CD14-positive monocyte (primary cell): ENCODE measurements around the gene KAT2B. TPM values are rescaled to one million over a fixed set of nuclear protein-coding genes. Genes with fewer than 3 reads are reported as not detected.
A peak's percentile ranks its signal among the peaks of the same experiment; 100 is the strongest.

Source experiments
- DNase-seq, 3 donors: peaks; one replicate each; pipeline ENCODE4 v3.0.0-alpha.2; 2011 to 2022
- H2AFZ ChIP-seq: 2 replicates; pipeline ENCODE4 v1.6.0; 2012; ENCODE audit warnings: mild to moderate bottlenecking, low read depth, low read length, inconsistent platforms; ENCODE audit not compliant: insufficient read depth, poor library complexity, severe bottlenecking
- H3K27ac ChIP-seq, 2 donors: 1 replicate in 1 of 2; 2 replicates in 1 of 2; pipeline ENCODE4 v1.5.1; 2012 to 2013; ENCODE audit warnings: low read length in 2 of 2, control low read depth in 1 of 2, inconsistent platforms in 1 of 2, low read depth in 1 of 2, mild to moderate bottlenecking in 1 of 2
- H3K27me3 ChIP-seq, 2 donors: one replicate each; pipeline versions ENCODE4 v1.6.0 to v1.6.1; 2011 to 2013; ENCODE audit warnings: low read length in 2 of 2; ENCODE audit not compliant: control insufficient read depth in 2 of 2, insufficient read depth in 2 of 2
- H3K36me3 ChIP-seq, 2 donors: replicated peaks in 1 of 2; 1 replicate in 1 of 2; 2 replicates in 1 of 2; pipeline versions ENCODE4 v1.5.1 to v1.6.1; 2012 to 2013; ENCODE audit warnings: low read length in 2 of 2, control low read depth in 1 of 2, inconsistent platforms in 1 of 2, mild to moderate bottlenecking in 1 of 2; ENCODE audit not compliant: insufficient read depth in 2 of 2, control insufficient read depth in 1 of 2
- H3K4me1 ChIP-seq, 2 donors: 1 replicate in 1 of 2; 2 replicates in 1 of 2; pipeline versions ENCODE4 v1.5.1 to v1.6.1; 2012 to 2013; ENCODE audit warnings: low read length in 2 of 2, control low read depth in 1 of 2, inconsistent platforms in 1 of 2, mild to moderate bottlenecking in 1 of 2, moderate library complexity in 1 of 2; ENCODE audit not compliant: insufficient read depth in 2 of 2, control insufficient read depth in 1 of 2
- H3K4me2 ChIP-seq: replicated peaks from 2 replicates; pipeline ENCODE3; 2012; ENCODE audit warnings: low read length, moderate library complexity, mild to moderate bottlenecking; ENCODE audit not compliant: poor library complexity, severe bottlenecking; ENCODE audit errors: extremely low read depth
- H3K4me3 ChIP-seq, 3 experiments: fragments of 200-600 bp in 1 of 3; sonication (generic) in 1 of 3; replicated peaks in 1 of 3; 1 replicate in 2 of 3; 2 replicates in 1 of 3; pipeline ENCODE4 v1.5.1; 2011 to 2013; ENCODE audit warnings: low read length in 3 of 3, mild to moderate bottlenecking in 3 of 3, control low read depth in 2 of 3, low read depth in 2 of 3, inconsistent platforms in 1 of 3, moderate library complexity in 1 of 3
- H3K79me2 ChIP-seq: 2 replicates; pipeline ENCODE4 v1.6.0; 2012; ENCODE audit warnings: mild to moderate bottlenecking, control low read depth, inconsistent platforms, low read length, moderate library complexity; ENCODE audit not compliant: insufficient read depth
- H3K9ac ChIP-seq: 2 replicates; pipeline ENCODE4 v1.6.0; 2017; ENCODE audit warnings: low read length, mild to moderate bottlenecking; ENCODE audit not compliant: insufficient read depth, poor library complexity, severe bottlenecking
- H3K9me3 ChIP-seq, 2 donors: replicated peaks in 1 of 2; 1 replicate in 1 of 2; 2 replicates in 1 of 2; pipeline versions ENCODE4 v1.5.1 to v1.6.1; 2012 to 2013; ENCODE audit warnings: low read length in 2 of 2, control low read depth in 1 of 2; ENCODE audit not compliant: control insufficient read depth in 1 of 2, insufficient read depth in 1 of 2
- H4K20me1 ChIP-seq: 2 replicates; pipeline ENCODE4 v1.6.0; 2012; ENCODE audit warnings: mild to moderate bottlenecking, low read length, control low read depth, moderate library complexity; ENCODE audit not compliant: insufficient read depth
- H3K27ac Mint-ChIP-seq, 7 donors: one replicate each; pipeline ENCODE4 v1.8.0; 2020; ENCODE audit warnings: mild to moderate bottlenecking in 7 of 7, mixed read lengths in 7 of 7, moderate library complexity in 6 of 7, inconsistent platforms in 2 of 7
- H3K27me3 Mint-ChIP-seq, 3 donors: one replicate each; pipeline ENCODE4 v1.8.0; 2021 to 2022; ENCODE audit warnings: low read depth in 3 of 3, mild to moderate bottlenecking in 3 of 3, mixed read lengths in 3 of 3, moderate library complexity in 3 of 3, inconsistent platforms in 1 of 3
- H3K36me3 Mint-ChIP-seq, 2 donors: one replicate each; pipeline ENCODE4 v1.8.0; 2020; ENCODE audit warnings: mixed read lengths in 2 of 2, inconsistent platforms in 1 of 2, mild to moderate bottlenecking in 1 of 2
- H3K4me1 Mint-ChIP-seq: one replicate; pipeline ENCODE4 v1.8.0; 2020; ENCODE audit warnings: mild to moderate bottlenecking, mixed read lengths
- H3K4me3 Mint-ChIP-seq, 2 donors: one replicate each; pipeline ENCODE4 v1.8.0; 2020; ENCODE audit warnings: mild to moderate bottlenecking in 2 of 2, mixed read lengths in 2 of 2, moderate library complexity in 1 of 2
- H3K9me3 Mint-ChIP-seq, 7 donors: one replicate each; pipeline ENCODE4 v1.8.0; 2020 to 2022; ENCODE audit warnings: mixed read lengths in 7 of 7, mild to moderate bottlenecking in 6 of 7, moderate library complexity in 6 of 7, inconsistent platforms in 2 of 7
- CTCF ChIP-seq: fragments of 200-600 bp; IDR thresholded peaks from one replicate; pipeline ENCODE4 v1.8.0; 2022; ENCODE audit warnings: antibody characterized with exemption, mild to moderate bottlenecking
- WGBS: methylation state at CpG from one replicate; pipeline ENCODE4 v1.1.5; 2013; ENCODE audit warnings: missing lambda C conversion rate; ENCODE audit not compliant: insufficient coverage; 5-methylcytosine and 5-hydroxymethylcytosine counted together
- intact Hi-C, 2 donors: fragments of 100-400 bp; cut with micrococcal nuclease; formaldehyde crosslinking; loops; one replicate each; pipeline versions ENCODE4 v1.15.0 to v1.15.1; 2023
- polyA plus RNA-seq, 3 donors: library from polyadenylated mRNA; depleted of rRNA in 1 of 3; unstranded in 2 of 3; stranded (reverse) in 1 of 3; fragments of 300-500 nt in 2 of 3; fragments of >200 nt in 1 of 3; fragmentation: Illumina TruSeq in 2 of 3; gene quantifications; 1 replicate in 2 of 3; 2 replicates in 1 of 3; pipeline ENCODE4 v1.2.3, GENCODE V29; 2012 to 2021

The KAT2B gene
- polyA plus RNA-seq, 3 donors = 2.7 to 14.6 (median 3.5) TPM

- peaks cover 42% of the 10 kb centered on the region for H3K4me1 Mint-ChIP-seq
- Histone ChIP-seq H2AFZ (peak overlapping the region; percentile 93), H3K9ac (peak overlapping the region; percentile 77), H3K4me2 (peak overlapping the region; percentile 91), H3K4me3 (peak overlapping the region; percentile 75 to 87 (median 87)), H3K79me2 (peaks cover 32% of the 10 kb centered on the region), H3K27me3 (no peaks in the 10 kb centered on the region), H3K9me3 (no peaks in the 10 kb centered on the region), H4K20me1 (peaks cover 17% of the 10 kb centered on the region), H3K27ac (peak overlapping the region in 1 of 2 donors; percentile 86), H3K36me3 (no peaks in the 10 kb centered on the region), H3K4me1 (peaks cover 35 to 46% of the 10 kb centered on the region in 2 donors)
- WGBS = 3% methylated on average over 5 of the region's 16 CpGs
- intact Hi-C loops = no loop called here
- peaks cover 0 to 2% (median 0%) of the 10 kb centered on the region in 3 donors for H3K27me3 Mint-ChIP-seq
- no peak for DNase-seq
- no peaks in the 10 kb centered on the region for H3K36me3 Mint-ChIP-seq
- peaks cover 0 to 3% (median 0%) of the 10 kb centered on the region in 7 donors for H3K9me3 Mint-ChIP-seq
- TF ChIP-seq CTCF = no peak
- H3K4me3 Mint-ChIP-seq = peak overlapping the region; percentile 82 to 91
- peak overlapping the region in 6 of 7 donors; percentile 54 to 94 (median 82) for H3K27ac Mint-ChIP-seq
Observed at GRCh38 chr3:20038699-20039465, 1.4 kb upstream of the KAT2B start.

- no peak for TF ChIP-seq CTCF
- intact Hi-C loops = no loop called here
- Mint-ChIP-seq H3K27ac (peak overlapping the region; percentile 54 to 94 (median 84)), H3K9me3 (peaks cover 0 to 3% (median 0%) of the 10 kb centered on the region in 7 donors), H3K36me3 (no peaks in the 10 kb centered on the region), H3K4me1 (peaks cover 47% of the 10 kb centered on the region), H3K4me3 (peak overlapping the region; percentile 82 to 91), H3K27me3 (peaks cover 0 to 2% (median 0%) of the 10 kb centered on the region in 3 donors)
- Histone ChIP-seq H3K4me1 (peaks cover 38 to 51% of the 10 kb centered on the region in 2 donors), H2AFZ (peak overlapping the region; percentile 93), H3K9me3 (no peaks in the 10 kb centered on the region), H3K36me3 (no peaks in the 10 kb centered on the region), H3K27me3 (no peaks in the 10 kb centered on the region), H3K9ac (peak overlapping the region; percentile 77), H3K27ac (peak overlapping the region; percentile 69 to 86), H4K20me1 (peaks cover 17% of the 10 kb centered on the region), H3K79me2 (peaks cover 38% of the 10 kb centered on the region), H3K4me3 (peak overlapping the region; percentile 75 to 87 (median 87)), H3K4me2 (peak overlapping the region; percentile 91)
- DNase-seq = no peak
- no CpG with 5 or more reads among the region's 4 CpGs for WGBS
Observed at GRCh38 chr3:20039466-20039764, 831 bp upstream of the KAT2B start.
